ENCODE results near the gene FHIT. TPM values are rescaled to one million over a fixed set of nuclear protein-coding genes. Genes with fewer than 3 reads are reported as not detected.

FHIT gene
- total RNA-seq, 1 donor from 2014 or later = 11.7 TPM

DNA sequence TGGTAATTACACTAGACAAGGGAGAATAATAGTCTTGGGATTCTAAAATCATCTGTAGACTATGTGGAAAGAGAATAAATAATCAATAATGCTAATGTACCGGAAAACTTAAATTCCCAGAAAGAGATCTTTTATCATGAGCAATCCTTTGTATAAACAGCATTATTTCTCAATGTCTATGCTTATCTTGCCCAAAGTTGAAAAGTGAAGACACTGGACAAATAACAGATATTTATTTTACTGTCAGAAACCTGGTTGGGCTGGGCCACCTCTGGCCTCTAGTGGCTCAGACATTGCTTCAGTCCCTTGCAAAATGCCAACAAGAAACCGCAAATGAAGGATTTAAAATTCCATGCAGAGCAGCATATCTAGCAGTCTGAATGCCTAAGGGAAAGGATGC lies 409.9 kb downstream of the FHIT start:
- DNase-seq (ENCODE audit: extremely low spot score, unreplicated experiment) = no peak
- no peaks in the 10 kb centered on the region for H3K36me3 Mint-ChIP-seq
- TF ChIP-seq, protein P1, sequence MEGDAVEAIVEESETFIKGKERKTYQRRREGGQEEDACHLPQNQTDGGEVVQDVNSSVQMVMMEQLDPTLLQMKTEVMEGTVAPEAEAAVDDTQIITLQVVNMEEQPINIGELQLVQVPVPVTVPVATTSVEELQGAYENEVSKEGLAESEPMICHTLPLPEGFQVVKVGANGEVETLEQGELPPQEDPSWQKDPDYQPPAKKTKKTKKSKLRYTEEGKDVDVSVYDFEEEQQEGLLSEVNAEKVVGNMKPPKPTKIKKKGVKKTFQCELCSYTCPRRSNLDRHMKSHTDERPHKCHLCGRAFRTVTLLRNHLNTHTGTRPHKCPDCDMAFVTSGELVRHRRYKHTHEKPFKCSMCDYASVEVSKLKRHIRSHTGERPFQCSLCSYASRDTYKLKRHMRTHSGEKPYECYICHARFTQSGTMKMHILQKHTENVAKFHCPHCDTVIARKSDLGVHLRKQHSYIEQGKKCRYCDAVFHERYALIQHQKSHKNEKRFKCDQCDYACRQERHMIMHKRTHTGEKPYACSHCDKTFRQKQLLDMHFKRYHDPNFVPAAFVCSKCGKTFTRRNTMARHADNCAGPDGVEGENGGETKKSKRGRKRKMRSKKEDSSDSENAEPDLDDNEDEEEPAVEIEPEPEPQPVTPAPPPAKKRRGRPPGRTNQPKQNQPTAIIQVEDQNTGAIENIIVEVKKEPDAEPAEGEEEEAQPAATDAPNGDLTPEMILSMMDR (conservative IDR thresholded peaks at IDR 0.05) = no peak
- peaks cover 11% of the 10 kb centered on the region for H3K4me1 Mint-ChIP-seq (ENCODE audit: unreplicated experiment)
- H3K27ac Mint-ChIP-seq = no peak overlapping the region
- no peaks in the 10 kb centered on the region for H3K9me3 Mint-ChIP-seq
- peaks cover 25% of the 10 kb centered on the region for H3K27me3 Mint-ChIP-seq
- no peak overlapping the region for H3K4me3 Mint-ChIP-seq

- H3K4me3 Mint-ChIP-seq = no peak overlapping the region
- H3K9me3 Mint-ChIP-seq = no peaks in the 10 kb centered on the region
- H3K36me3 Mint-ChIP-seq = peaks cover 4% of the 10 kb centered on the region
- H3K4me1 Mint-ChIP-seq (ENCODE audit: unreplicated experiment) = peaks cover 11% of the 10 kb centered on the region
- H3K27me3 Mint-ChIP-seq = peaks cover 22% of the 10 kb centered on the region
- TF ChIP-seq, protein P1 (conservative IDR thresholded peaks at IDR 0.05) = no peak
- no peak overlapping the region for H3K27ac Mint-ChIP-seq
- DNase-seq (ENCODE audit: extremely low spot score, unreplicated experiment) = no peak
Observed at GRCh38 chr3:60839246-60839645, 412.0 kb downstream of the FHIT start.

DNA sequence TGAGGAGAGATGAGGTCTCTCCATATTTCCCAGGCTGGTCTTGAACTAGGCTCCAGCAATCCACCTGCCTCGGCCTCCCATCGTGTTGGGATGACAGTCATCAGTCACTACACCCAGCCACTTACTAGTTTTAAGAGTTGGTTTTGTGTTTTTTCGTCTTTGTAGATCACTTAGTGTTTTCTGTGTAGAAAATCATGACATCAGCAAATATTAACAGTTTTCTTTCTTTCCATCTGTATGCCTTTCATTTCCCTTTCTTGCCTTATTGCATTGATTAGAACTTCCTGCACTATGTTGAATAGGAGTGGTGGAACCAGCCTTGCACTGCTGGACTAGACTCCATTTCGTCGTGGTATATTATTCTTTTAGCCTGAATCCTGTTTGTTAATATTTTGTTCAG lies 415.5 kb downstream of the FHIT start:
- TF ChIP-seq, protein P1 (conservative IDR thresholded peaks at IDR 0.05) = no peak
- Mint-ChIP-seq H3K9me3 (peaks cover 11% of the 10 kb centered on the region), H3K4me3 (no peak overlapping the region), H3K27me3 (peaks cover 11% of the 10 kb centered on the region), H3K4me1 (ENCODE audit: unreplicated experiment) (peaks cover 11% of the 10 kb centered on the region), H3K36me3 (peaks cover 4% of the 10 kb centered on the region), H3K27ac (no peak overlapping the region)
- DNase-seq (ENCODE audit: extremely low spot score, unreplicated experiment) = no peak

GRCh38 chr3:60829058-60829457 lies 422.2 kb downstream of the FHIT start:
- DNase-seq (ENCODE audit: extremely low spot score, unreplicated experiment) = no peak
- no peak overlapping the region for H3K27ac Mint-ChIP-seq
- peaks cover 20% of the 10 kb centered on the region for H3K9me3 Mint-ChIP-seq
- H3K27me3 Mint-ChIP-seq = no peaks in the 10 kb centered on the region
- H3K4me3 Mint-ChIP-seq = no peak overlapping the region
- TF ChIP-seq, protein P1 (conservative IDR thresholded peaks at IDR 0.05) = no peak
- H3K4me1 Mint-ChIP-seq (ENCODE audit: unreplicated experiment) = no peaks in the 10 kb centered on the region
- no peaks in the 10 kb centered on the region for H3K36me3 Mint-ChIP-seq

DNA sequence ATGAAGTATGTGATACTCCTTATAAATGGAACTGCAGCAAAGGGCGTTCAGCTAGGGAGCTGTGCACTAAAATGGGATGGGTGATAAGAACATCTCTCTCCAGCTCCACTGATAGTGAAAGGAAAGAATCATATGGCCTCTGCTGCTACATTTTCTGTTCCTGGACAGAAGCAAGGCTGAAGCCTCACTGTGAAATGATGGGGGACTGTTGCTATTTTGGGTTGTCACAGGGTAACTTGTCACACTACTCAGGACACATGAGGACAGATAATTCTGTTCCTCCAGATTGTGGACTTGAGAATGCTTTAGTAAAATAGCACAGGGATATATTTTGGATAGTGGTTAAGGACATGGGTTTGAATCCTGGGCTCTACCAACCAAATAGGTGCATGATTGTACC lies 423.6 kb downstream of the FHIT start:
- Mint-ChIP-seq H3K4me3 (no peak overlapping the region), H3K27me3 (no peaks in the 10 kb centered on the region), H3K36me3 (no peaks in the 10 kb centered on the region), H3K9me3 (peaks cover 9% of the 10 kb centered on the region), H3K4me1 (ENCODE audit: unreplicated experiment) (no peaks in the 10 kb centered on the region), H3K27ac (no peak overlapping the region)
- no peak for DNase-seq (ENCODE audit: extremely low spot score, unreplicated experiment)
- TF ChIP-seq, protein P1 (conservative IDR thresholded peaks at IDR 0.05) = no peak

DNA sequence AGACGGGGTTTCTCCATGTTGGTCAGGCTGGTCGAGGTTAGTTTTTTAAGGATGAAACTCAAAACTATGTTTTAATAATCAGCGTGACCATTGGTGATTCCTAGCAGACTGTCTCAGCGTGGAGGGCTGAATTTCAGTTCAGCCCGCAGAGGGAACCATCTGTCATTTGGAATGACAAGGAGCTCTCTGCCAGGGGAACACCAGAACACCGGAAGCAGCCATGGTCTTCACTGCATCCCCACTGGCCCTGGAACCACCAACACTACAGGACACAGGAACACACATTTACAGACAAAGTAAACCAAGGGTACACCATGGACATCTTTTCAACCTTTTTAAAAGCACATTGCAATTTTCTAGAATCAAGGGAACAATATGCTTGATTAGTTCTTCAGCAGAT lies 424.7 kb downstream of the FHIT start:
- Mint-ChIP-seq H3K36me3 (no peaks in the 10 kb centered on the region), H3K27me3 (no peaks in the 10 kb centered on the region), H3K27ac (no peak overlapping the region), H3K4me1 (ENCODE audit: unreplicated experiment) (no peaks in the 10 kb centered on the region), H3K4me3 (no peak overlapping the region), H3K9me3 (peaks cover 9% of the 10 kb centered on the region)
- DNase-seq (ENCODE audit: extremely low spot score, unreplicated experiment) = no peak
- TF ChIP-seq, protein P1 (conservative IDR thresholded peaks at IDR 0.05) = no peak
